AG04450 (cell line): ENCODE data around the gene CDPF1. TPM values are rescaled to one million over a fixed set of nuclear protein-coding genes. Genes with fewer than 3 reads are reported as not detected.

Experiments
- CTCF ChIA-PET: fragments of 300-600, 350-600 bp; formaldehyde crosslinking; extraction: SDS; loops from one replicate; lab custom pipeline; 2022; ENCODE audit warnings: antibody characterized with exemption, inconsistent platforms; lab: Charles Lee
- POLR2A ChIA-PET: fragments of 350-600 bp; formaldehyde crosslinking; extraction: SDS; loops from one replicate; lab custom pipeline; 2021; ENCODE audit warnings: antibody characterized with exemption, inconsistent platforms; lab: Yijun Ruan, JAX
- DNase-seq: peaks from one replicate; pipeline ENCODE4 v3.0.0-alpha.2; 2011; ENCODE audit warnings: low read depth, low spot score
- H3K27ac ChIP-seq: one replicate; pipeline ENCODE4 v1.5.1; 2012; ENCODE audit warnings: low read depth, low read length, control low read depth
- H3K27me3 ChIP-seq: one replicate; pipeline ENCODE4 v1.6.0; 2012; ENCODE audit warnings: low read length; ENCODE audit not compliant: control insufficient read depth, insufficient read depth
- H3K4me3 ChIP-seq: 2 replicates; pipeline ENCODE4 v1.5.1; 2011; ENCODE audit warnings: mild to moderate bottlenecking, low read depth, low read length, control low read depth
- H3K9me3 ChIP-seq: 2 replicates; pipeline ENCODE4 v1.5.1; 2012; ENCODE audit warnings: low read length; ENCODE audit not compliant: control insufficient read depth, insufficient read depth
- CTCF ChIP-seq: IDR thresholded peaks from 2 replicates; pipeline ENCODE4 v1.5.1; 2011; ENCODE audit warnings: low read depth, low read length, control low read depth, inconsistent platforms
- polyA minus RNA-seq: library from RNA; depleted of rRNA, polyadenylated mRNA; stranded (reverse); fragments of >200 nt; gene quantifications from 2 replicates; pipeline ENCODE4 v1.2.3, GENCODE V29; 2011; rRNA and poly(A)+ RNA removed
- polyA plus RNA-seq: library from polyadenylated mRNA; depleted of rRNA; stranded (reverse); fragments of >200 nt; gene quantifications from 2 replicates; pipeline ENCODE4 v1.2.3, GENCODE V29; 2011; rRNA removed

Gene CDPF1
- polyA plus RNA-seq (7.7 and 8.7 TPM in 2 replicates), polyA minus RNA-seq (3.5 and 4.0 TPM in 2 replicates)

DNA sequence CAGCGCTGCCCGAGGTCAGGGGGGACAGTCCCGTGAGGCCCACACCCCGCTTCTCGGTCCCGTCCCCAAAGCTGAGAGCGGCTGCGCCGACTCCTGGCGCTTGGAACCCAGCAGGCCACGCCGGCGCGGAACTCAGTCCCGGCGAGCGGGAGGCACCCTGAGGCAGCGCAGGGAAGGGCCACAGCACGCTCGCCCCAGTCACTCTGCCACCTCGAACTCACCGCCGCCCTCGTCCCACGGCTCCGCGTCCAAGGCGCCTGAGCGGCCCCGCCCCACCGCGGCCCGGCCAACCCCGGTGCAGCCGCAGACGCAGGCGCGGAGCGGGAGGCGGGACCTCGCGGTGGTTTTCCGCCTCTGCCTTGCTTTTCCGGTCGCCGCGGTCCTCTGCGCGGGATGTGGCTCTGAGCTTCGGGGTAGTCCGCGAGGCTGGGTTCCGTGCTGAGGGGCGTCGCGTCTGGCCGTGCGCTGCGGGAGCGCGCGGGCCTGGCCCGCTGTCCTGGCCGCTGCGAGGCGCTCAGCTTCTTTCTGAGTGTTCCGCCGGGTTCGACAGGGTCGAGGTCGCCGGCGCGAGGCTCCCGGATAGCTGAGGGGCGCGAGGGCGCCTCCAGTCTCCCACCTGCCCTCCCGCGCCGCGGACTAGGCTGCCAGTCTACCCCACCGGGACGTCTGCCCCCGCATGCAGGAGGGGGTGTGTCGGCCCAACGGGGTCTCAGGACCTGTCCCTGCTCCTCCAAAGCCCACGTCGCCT, at the start of gene CDPF1:
TSS of gene CDPF1 (minus strand) at position 259 of the 748 bp plus-strand sequence. CDS start 2,009 bp downstream, outside the sequence.
- peak; percentile 37 for DNase-seq

DNA sequence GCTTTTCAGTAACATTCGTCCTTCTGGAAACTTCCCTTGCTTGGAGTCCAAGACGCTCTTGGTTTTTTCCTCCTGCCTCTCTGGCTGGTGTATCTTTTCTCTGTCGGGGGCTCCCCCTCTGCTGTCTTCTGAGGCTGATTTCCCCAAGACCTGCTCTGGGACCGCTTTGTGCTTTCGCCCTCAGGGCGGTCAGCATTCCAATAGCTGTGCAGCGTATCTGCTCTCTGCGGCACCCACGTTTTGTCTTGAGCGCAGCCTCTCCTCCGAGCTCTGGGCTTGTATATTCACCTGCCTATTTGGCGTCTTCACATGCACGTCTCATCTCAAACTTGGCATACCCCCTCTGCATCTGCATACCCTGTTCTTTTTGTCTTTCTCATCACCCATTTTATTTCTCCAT, 49.0 kb upstream of the CDPF1 start:
- no peak for DNase-seq
- Histone ChIP-seq H3K27ac (no peak overlapping the region), H3K9me3 (no peaks in the 10 kb centered on the region; the same call in 1 of the 2 replicates), H3K4me3 (no peak overlapping the region), H3K27me3 (no peaks in the 10 kb centered on the region)
- ChIA-PET POLR2A (interaction anchor here (0.6 kb wide), 1 partner anchor 49 kb away, joined by 3 read pairs; the partner anchor contains the start of gene CDPF1), CTCF (no interaction called here)
- no peak for TF ChIP-seq CTCF

More for the DNA sequence above, at the start of gene CDPF1:
- POLR2A ChIA-PET, result interaction anchor here (0.5 to 1.3 kb wide), 7 partner anchors 19 to 520 kb away, joined by 3 to 8 read pairs (median 4); no protein-coding TSS in a partner anchor
- TF ChIP-seq CTCF, result no peak
- CTCF ChIA-PET, result no interaction called here
- Histone ChIP-seq H3K27me3 (no peaks in the 10 kb centered on the region), H3K27ac (peak within 1 kb of the TSS; percentile 57), H3K9me3 (peaks cover 3% of the 10 kb centered on the region; the same call in 1 of the 2 replicates), H3K4me3 (peak within 1 kb of the TSS; percentile 86)

- H3K4me3 ChIP-seq, result peak overlapping the region; percentile 72
- no peak for DNase-seq
- TF ChIP-seq CTCF, result no peak
- ChIA-PET CTCF (no interaction called here), POLR2A (interaction anchor here (1.2 kb wide), 1 partner anchor 20 kb away, joined by 4 read pairs; no protein-coding TSS in a partner anchor)
- H3K27ac ChIP-seq, result no peak overlapping the region
- no peaks in the 10 kb centered on the region for H3K27me3 ChIP-seq
- peaks cover 2% of the 10 kb centered on the region for H3K9me3 ChIP-seq
These were observed 47.2 kb upstream of the CDPF1 start for GRCh38 chr22:46297151-46297812.

- TF ChIP-seq CTCF, result 0 out of 2 replicates have a peak, but pooled peaks have one; percentile 10
- Histone ChIP-seq H3K27me3 (no peaks in the 10 kb centered on the region), H3K9me3 (peaks cover 6% of the 10 kb centered on the region), H3K27ac (peak within 1 kb of the TSS; percentile 83), H3K4me3 (peak within 1 kb of the TSS; percentile 72)
- CTCF ChIA-PET, result no interaction called here
- POLR2A ChIA-PET, result interaction anchor here (0.9 to 1.5 kb wide), 3 partner anchors 14 to 46 kb away, joined by 3 to 4 read pairs (median 3); no protein-coding TSS in a partner anchor
- peak; percentile 92 for DNase-seq
These were observed 46.4 kb upstream of the CDPF1 start, which contains the start of gene GTSE1 for GRCh38 chr22:46296257-46297150. Gene GTSE1 (plus strand): TSS chr22:46296870. CDS start chr22:46297401, 531 bp downstream.
